DOHH2 (cell line): ENCODE results near the gene BARX2.

Experiments used
- H3F3A ChIP-seq: fragments of 200-600 bp; sonication (generic), shearing (Covaris generic); 2 replicates; pipeline ENCODE4 v1.6.0; 2016; ENCODE audit warnings: antibody characterized with exemption, mild to moderate bottlenecking; ENCODE audit not compliant: control insufficient read depth, insufficient read depth
- H3K27ac ChIP-seq: fragments of 200-600 bp; sonication (generic); 2 replicates; pipeline ENCODE4 v1.5.1; 2014; ENCODE audit warnings: low read depth, mild to moderate bottlenecking, low read length, moderate library complexity
- H3K27me3 ChIP-seq: fragments of 200-600 bp; sonication (generic); 2 replicates; pipeline ENCODE4 v1.6.1; 2014; ENCODE audit warnings: mild to moderate bottlenecking, low read length, mixed read lengths; ENCODE audit not compliant: control insufficient read depth
- H3K36me3 ChIP-seq: fragments of 200-600 bp; sonication (generic); 2 replicates; pipeline ENCODE4 v1.6.1; 2014; ENCODE audit warnings: mild to moderate bottlenecking, low read length, moderate library complexity, mixed read lengths; ENCODE audit not compliant: control insufficient read depth
- H3K4me1 ChIP-seq: fragments of 200-600 bp; sonication (generic); 2 replicates; pipeline ENCODE4 v1.6.1; 2014; ENCODE audit warnings: mild to moderate bottlenecking, low read length, mixed read lengths; ENCODE audit not compliant: control insufficient read depth
- H3K4me2 ChIP-seq: fragments of 200-600 bp; sonication (generic); 2 replicates; pipeline ENCODE4 v1.6.0; 2014; ENCODE audit warnings: mild to moderate bottlenecking, low read length, moderate library complexity
- H3K4me3 ChIP-seq: fragments of 200-600 bp; sonication (generic); 2 replicates; pipeline ENCODE4 v1.5.1; 2014; ENCODE audit warnings: mild to moderate bottlenecking, low read length, mixed read lengths
- H3K79me2 ChIP-seq: fragments of 200-600 bp; sonication (generic); 2 replicates; pipeline ENCODE4 v1.6.1; 2014; ENCODE audit warnings: mild to moderate bottlenecking, low read length, mixed read lengths; ENCODE audit not compliant: control insufficient read depth
- H3K9me2 ChIP-seq: fragments of 200-600 bp; sonication (generic); replicated peaks from 2 replicates; pipeline ENCODE4 v1.6.1; 2014; ENCODE audit warnings: mild to moderate bottlenecking, low read length, mixed read lengths; ENCODE audit not compliant: control insufficient read depth
- H3K9me3 ChIP-seq: fragments of 200-600 bp; sonication (generic); 2 replicates; pipeline ENCODE4 v1.6.1; 2014; ENCODE audit warnings: antibody characterized with exemption, low read length, mixed read lengths; ENCODE audit not compliant: control insufficient read depth, insufficient read depth
- H4K20me1 ChIP-seq: fragments of 200-600 bp; sonication (generic); 2 replicates; pipeline ENCODE4 v1.6.0; 2014; ENCODE audit warnings: low read depth, mild to moderate bottlenecking, antibody characterized with exemption, low read length, moderate library complexity; ENCODE audit not compliant: control insufficient read depth, insufficient read depth
- EZH2phosphoT487 ChIP-seq: fragments of 200-600 bp; sonication (generic); IDR thresholded peaks from 2 replicates; pipeline ENCODE4 v1.6.1; 2017; ENCODE audit warnings: borderline replicate concordance, mild to moderate bottlenecking, antibody characterized with exemption, low read length, moderate library complexity, mixed read lengths
- TF ChIP-seq, protein P1 (sequence below): fragments of 200-600 bp; sonication (generic); IDR thresholded peaks from one replicate; pipeline ENCODE4 v1.5.1; 2014; ENCODE audit warnings: antibody characterized with exemption, mild to moderate bottlenecking, low read depth, low read length; ENCODE audit not compliant: poor library complexity, severe bottlenecking

BARX2 gene

DNA sequence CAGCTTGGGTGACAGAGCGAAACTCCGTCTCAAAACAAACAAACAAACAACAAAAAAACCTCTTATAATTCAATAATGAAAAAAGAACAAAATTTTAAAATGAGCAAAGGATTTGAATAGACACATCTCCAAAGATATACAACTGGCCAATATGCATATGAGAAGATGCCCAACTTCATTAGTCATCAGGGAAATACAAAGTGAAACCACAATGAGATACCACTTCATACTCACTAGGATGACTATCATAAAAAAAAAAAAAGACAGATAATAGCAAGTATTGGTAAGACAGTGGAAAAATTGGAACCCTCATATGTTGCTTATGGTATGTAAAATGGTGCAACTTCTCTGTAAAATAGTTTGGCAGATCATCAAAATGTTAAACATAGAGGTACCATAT is 28.7 kb upstream of the BARX2 start:
- H3K36me3 ChIP-seq: no peaks in the 10 kb centered on the region
- no peaks in the 10 kb centered on the region for H3K9me3 ChIP-seq
- no peak overlapping the region for H3K27ac ChIP-seq
- no peaks in the 10 kb centered on the region for H3K9me2 ChIP-seq
- no peaks in the 10 kb centered on the region for H3K27me3 ChIP-seq
- H3K4me1 ChIP-seq: no peaks in the 10 kb centered on the region
- H3K4me2 ChIP-seq: no peak overlapping the region
- no peaks in the 10 kb centered on the region for H3F3A ChIP-seq
- no peak overlapping the region for H3K4me3 ChIP-seq
- TF ChIP-seq, protein P1, sequence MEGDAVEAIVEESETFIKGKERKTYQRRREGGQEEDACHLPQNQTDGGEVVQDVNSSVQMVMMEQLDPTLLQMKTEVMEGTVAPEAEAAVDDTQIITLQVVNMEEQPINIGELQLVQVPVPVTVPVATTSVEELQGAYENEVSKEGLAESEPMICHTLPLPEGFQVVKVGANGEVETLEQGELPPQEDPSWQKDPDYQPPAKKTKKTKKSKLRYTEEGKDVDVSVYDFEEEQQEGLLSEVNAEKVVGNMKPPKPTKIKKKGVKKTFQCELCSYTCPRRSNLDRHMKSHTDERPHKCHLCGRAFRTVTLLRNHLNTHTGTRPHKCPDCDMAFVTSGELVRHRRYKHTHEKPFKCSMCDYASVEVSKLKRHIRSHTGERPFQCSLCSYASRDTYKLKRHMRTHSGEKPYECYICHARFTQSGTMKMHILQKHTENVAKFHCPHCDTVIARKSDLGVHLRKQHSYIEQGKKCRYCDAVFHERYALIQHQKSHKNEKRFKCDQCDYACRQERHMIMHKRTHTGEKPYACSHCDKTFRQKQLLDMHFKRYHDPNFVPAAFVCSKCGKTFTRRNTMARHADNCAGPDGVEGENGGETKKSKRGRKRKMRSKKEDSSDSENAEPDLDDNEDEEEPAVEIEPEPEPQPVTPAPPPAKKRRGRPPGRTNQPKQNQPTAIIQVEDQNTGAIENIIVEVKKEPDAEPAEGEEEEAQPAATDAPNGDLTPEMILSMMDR: no peak
- TF ChIP-seq EZH2phosphoT487: no peak
- H4K20me1 ChIP-seq: no peaks in the 10 kb centered on the region
- H3K79me2 ChIP-seq: no peaks in the 10 kb centered on the region

DNA sequence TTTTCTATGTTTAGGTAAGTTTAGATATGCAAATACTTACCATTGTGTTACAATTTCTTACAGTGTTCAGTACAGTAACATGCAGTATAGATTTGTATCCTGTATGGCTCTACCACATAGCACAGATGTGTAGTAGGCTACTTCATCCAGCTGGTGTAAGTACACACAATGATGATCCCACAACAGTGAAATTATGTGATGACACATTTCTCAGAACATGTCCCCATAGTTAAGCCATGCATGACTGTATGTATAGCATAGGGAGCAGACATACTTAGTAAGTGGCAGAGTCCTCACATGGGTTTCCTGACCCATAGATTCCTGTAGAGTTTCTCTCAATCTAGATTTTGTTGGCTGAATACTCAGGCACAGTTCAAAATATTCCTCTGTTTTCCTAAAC is 26.8 kb upstream of the BARX2 start:
- H3K4me1 ChIP-seq: no peaks in the 10 kb centered on the region
- TF ChIP-seq EZH2phosphoT487: no peak
- H3F3A ChIP-seq: no peaks in the 10 kb centered on the region

DNA sequence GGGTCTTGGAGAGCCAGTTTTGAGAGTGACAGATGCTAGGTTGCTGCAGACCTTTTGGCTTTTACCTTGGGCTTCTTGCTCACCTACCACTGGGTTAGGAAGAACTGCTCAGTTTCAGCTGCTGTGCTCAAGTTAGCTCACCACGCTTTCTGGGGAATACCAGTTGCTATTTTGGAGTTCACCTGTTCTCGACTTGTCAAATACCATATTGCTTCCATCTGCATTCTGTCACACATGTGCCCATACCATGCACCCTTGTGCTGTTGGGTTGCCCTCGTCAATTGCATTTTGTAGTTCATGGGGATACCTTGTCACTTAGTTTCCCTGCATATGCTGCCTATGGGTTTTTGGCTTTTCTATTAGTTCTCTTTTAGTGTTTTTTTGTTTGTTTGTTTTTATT is 23.0 kb upstream of the BARX2 start:
- H3K4me1 ChIP-seq: no peaks in the 10 kb centered on the region
- no peaks in the 10 kb centered on the region for H3K9me3 ChIP-seq
- H3K27ac ChIP-seq: no peak overlapping the region
- H3K9me2 ChIP-seq: no peaks in the 10 kb centered on the region
- no peaks in the 10 kb centered on the region for H3K79me2 ChIP-seq
- no peaks in the 10 kb centered on the region for H3K27me3 ChIP-seq
- H3K4me3 ChIP-seq: no peak overlapping the region
- no peaks in the 10 kb centered on the region for H3F3A ChIP-seq
- no peak for TF ChIP-seq EZH2phosphoT487
- TF ChIP-seq, protein P1: no peak
- no peak overlapping the region for H3K4me2 ChIP-seq
- H3K36me3 ChIP-seq: no peaks in the 10 kb centered on the region
- H4K20me1 ChIP-seq: no peaks in the 10 kb centered on the region

More for the DNA sequence above, 26.8 kb upstream of the BARX2 start:
- Histone ChIP-seq H3K79me2 (no peaks in the 10 kb centered on the region), H3K9me3 (no peaks in the 10 kb centered on the region), H3K4me3 (no peak overlapping the region), H3K27ac (no peak overlapping the region), H3K27me3 (no peaks in the 10 kb centered on the region), H3K4me2 (no peak overlapping the region), H4K20me1 (no peaks in the 10 kb centered on the region), H3K9me2 (no peaks in the 10 kb centered on the region), H3K36me3 (no peaks in the 10 kb centered on the region)

DNA sequence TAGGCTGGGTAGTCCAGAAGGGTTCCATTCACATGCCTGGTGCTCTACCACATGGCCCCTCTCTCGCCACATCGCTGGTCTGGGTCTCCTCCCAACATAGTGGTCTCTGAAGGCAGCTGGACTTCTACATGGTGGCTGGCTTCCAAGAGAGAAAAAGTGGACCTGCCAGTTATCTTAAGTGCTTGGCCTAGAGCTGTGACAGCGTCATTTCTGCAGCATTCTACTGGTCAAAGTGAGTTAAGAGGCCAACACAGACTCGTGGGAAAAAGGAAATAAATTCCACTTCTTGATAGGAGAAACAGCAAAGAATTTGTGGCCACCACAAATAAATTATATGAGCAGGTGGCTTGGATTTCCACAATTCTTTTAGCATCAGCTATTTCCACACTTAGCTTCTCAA is 21.0 kb upstream of the BARX2 start:
- 0 out of 2 replicates have a peak, but pooled peaks cover 1% of the 10 kb centered on the region for H3K27me3 ChIP-seq
- no peaks in the 10 kb centered on the region for H3K36me3 ChIP-seq
- TF ChIP-seq EZH2phosphoT487: no peak
- TF ChIP-seq, protein P1: no peak

More for the DNA sequence above, 21.0 kb upstream of the BARX2 start:
- H3K79me2 ChIP-seq: no peaks in the 10 kb centered on the region
- no peak overlapping the region for H3K4me2 ChIP-seq
- H3K27ac ChIP-seq: no peak overlapping the region
- no peaks in the 10 kb centered on the region for H3K9me2 ChIP-seq
- no peaks in the 10 kb centered on the region for H4K20me1 ChIP-seq
- H3F3A ChIP-seq: no peaks in the 10 kb centered on the region
- no peak overlapping the region for H3K4me3 ChIP-seq
- no peaks in the 10 kb centered on the region for H3K4me1 ChIP-seq
- H3K9me3 ChIP-seq: no peaks in the 10 kb centered on the region
